ENCODE results near the gene FNBP1L.

FNBP1L gene

DNA sequence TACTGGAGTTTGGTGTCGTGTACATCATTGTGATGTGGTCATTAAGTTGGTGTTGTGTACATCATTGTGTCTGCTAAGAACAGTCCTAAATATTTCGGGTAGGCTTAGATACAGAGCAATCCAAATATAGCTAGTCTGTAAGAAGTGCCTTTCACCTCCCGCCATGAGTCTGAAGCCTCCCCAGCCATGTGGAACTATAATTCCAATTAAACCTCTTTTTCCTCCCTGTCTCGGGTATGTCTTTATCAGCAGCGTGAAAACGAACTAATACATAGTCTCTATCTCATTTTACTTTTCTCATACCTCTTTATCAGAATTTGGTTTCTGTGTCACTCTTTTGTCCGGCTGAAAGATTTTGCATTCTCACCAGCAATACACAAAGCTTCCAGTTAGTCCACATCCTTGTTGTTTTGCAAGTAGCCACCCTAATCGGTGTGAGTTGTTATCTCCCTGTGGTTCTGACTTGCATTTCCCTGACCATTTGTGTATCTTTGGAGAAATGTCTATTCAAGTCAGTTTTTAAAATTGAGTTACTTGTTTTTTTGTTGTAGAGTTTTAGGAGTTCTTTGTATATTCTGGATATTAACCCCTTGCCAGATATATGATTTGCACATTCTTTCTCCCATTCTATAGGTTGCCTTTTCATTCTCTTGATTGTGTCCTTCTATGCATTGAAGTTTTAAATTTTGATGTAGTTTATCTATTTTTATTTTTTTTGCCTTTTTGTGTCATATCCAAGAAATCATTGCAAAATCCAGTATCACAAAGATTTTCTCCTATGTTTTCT lies 56.5 kb downstream of the FNBP1L start:
- TF ChIP-seq, protein P1, sequence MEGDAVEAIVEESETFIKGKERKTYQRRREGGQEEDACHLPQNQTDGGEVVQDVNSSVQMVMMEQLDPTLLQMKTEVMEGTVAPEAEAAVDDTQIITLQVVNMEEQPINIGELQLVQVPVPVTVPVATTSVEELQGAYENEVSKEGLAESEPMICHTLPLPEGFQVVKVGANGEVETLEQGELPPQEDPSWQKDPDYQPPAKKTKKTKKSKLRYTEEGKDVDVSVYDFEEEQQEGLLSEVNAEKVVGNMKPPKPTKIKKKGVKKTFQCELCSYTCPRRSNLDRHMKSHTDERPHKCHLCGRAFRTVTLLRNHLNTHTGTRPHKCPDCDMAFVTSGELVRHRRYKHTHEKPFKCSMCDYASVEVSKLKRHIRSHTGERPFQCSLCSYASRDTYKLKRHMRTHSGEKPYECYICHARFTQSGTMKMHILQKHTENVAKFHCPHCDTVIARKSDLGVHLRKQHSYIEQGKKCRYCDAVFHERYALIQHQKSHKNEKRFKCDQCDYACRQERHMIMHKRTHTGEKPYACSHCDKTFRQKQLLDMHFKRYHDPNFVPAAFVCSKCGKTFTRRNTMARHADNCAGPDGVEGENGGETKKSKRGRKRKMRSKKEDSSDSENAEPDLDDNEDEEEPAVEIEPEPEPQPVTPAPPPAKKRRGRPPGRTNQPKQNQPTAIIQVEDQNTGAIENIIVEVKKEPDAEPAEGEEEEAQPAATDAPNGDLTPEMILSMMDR (IDR thresholded peaks at IDR 0.05) = no peak

DNA sequence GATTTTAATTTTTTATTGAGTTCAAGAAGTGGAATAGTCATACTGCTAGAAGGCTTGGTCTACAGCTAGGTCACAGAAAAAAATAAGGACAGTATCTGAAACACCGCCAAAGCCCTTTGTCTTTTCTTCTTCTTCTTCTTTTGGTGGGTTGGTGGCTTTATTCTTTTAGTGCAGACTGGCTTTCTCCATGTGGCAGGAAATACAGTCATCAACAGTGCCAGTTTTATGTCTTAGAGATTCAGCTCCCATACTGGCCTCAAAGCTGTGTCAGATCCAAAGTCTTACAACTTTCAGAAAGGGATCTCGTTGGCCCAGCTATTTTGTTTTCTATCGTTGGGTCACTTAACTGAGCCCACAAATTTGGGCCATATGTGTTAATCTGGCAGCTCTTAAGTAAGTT lies 58.2 kb downstream of the FNBP1L start:
- TF ChIP-seq, protein P1 (IDR thresholded peaks at IDR 0.05) = no peak

DNA sequence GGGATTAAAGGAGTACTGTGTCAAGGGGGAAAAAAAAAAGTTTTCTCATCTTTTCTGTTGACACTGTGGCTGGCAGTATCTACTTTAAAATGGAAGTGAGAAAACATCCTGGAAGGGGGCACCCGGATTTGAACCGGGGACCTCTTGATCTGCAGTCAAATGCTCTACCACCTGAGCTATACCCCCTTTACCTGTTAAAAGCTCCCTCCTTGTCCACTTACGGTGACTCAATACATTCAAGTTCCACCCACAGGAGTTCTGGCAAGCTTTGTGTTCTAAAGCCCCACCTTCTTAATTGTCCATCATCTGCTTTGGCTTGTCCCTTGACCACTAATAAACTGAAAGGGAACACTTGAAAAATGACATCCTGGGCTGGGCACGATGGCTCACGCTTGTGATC lies 68.2 kb downstream of the FNBP1L start:
- TF ChIP-seq, protein P1 (IDR thresholded peaks at IDR 0.05) = no peak

DNA sequence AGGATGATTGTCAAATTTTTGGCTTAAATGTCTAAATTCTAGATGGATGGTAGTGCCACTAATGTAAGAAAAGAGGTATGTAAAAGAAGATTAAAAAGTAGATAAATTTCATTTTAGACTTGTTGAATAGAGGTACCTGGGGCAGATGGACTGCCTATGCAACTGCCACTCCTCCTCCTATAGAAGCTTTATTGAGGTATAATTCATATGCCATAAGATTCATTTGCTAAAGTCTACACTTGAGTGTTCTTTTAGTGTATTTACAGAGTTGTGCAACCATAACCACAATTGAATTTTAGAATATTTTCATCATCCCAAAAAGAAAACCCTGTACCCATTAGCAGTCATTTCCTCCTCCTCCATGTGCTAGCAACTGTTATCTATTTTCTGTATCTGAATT lies 70.6 kb downstream of the FNBP1L start:
- TF ChIP-seq, protein P1 (IDR thresholded peaks at IDR 0.05) = no peak

DNA sequence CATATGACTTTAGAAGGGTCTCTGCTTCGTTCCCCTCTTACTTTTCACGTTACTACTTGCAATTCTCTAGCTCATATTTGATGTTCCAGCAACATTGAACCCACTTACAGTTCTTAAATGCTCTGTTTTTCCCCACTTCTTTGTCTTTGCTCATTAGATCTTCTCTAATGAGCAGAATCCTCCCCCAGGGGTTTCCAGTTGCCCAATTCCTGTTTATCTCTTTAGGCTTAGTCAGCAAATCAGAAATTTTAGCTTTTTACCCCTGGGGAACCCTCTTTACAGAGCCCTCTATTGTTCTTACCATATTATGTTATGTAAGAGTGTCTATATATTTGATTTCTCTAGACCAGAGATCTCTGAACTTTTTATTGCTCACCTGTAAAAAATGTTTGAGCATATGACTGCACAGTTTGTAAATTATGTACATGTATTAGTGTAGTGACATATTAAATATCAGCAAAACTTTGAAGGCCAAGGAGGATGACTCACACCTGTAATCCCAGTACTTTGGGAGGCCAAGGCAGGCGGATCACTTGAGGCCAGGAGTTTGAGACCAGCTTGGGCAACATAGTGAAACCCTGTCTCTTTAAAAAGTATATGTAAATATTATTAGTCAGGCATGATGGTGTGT lies 71.4 kb downstream of the FNBP1L start:
- TF ChIP-seq, protein P1 (IDR thresholded peaks at IDR 0.05) = no peak

DNA sequence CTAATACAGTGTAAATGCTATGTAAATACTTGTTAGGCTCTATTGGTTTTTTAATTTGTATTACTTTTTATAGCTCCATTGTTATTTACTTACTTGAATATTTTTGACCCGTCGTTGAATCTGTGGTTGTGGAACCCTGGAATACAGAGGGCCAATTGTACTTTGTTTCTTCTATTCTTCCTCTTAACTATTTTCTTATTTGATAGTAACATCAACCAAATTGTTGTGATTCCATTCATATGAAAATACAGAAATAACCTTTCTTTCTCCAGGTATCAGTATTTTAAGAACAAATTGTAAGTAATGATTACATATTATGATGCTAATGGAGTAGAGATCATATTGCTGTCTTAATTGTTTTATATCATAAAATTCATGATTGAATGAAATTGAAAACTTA lies 73.7 kb downstream of the FNBP1L start:
- TF ChIP-seq, protein P1 (IDR thresholded peaks at IDR 0.05) = no peak

DNA sequence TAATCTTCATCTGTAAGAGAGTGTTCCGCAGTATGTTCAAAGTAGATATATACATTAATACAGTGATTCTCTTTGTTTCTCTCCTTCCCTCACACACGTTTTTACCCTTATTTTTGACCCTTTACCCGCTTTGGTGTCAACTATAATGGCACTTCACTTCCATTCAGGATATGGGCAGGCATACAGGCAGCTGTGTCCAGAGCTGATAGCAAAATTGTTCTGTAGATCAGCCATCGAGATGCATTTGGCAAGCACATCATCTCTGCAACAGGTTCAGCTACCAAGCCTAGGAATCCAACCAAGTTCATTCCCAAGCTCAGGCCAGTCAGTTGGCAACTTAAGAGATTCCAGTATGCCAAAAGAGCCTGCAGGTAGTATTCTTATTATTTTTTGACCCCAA lies 74.8 kb downstream of the FNBP1L start:
- TF ChIP-seq, protein P1 (IDR thresholded peaks at IDR 0.05) = no peak
